Panc1 (cell line): ENCODE results near the gene LUZP2.

ENCODE experiments used
- CTCF ChIP-seq: fragments of 450-650 bp; IDR thresholded peaks from 2 replicates; pipeline ENCODE4 v1.5.1; 2017; ENCODE audit warnings: mild to moderate bottlenecking
- REST ChIP-seq, 2 experiments: IDR thresholded peaks; 2 replicates each; pipeline ENCODE4 v1.6.1; 2011 to 2012; ENCODE audit warnings: low read depth in 2 of 2, control low read depth in 1 of 2, low read length in 1 of 2, mild to moderate bottlenecking in 1 of 2, moderate library complexity in 1 of 2; ENCODE audit not compliant: insufficient read depth in 1 of 2
- SIN3A ChIP-seq: IDR thresholded peaks from 2 replicates; pipeline ENCODE4 v1.6.1; 2012; ENCODE audit warnings: low read depth, mild to moderate bottlenecking, low read length, moderate library complexity, borderline replicate concordance; ENCODE audit not compliant: insufficient read depth
- TCF7L2 ChIP-seq: IDR thresholded peaks from 2 replicates; pipeline ENCODE4 v1.6.1; 2011; ENCODE audit warnings: mild to moderate bottlenecking, low read depth, low read length, inconsistent platforms

- no peak for TF ChIP-seq CTCF
- no peak for TF ChIP-seq REST (IDR thresholded peaks at IDR 0.05; ENCODE audit: insufficient read depth in 1 of 2, low read depth in 2 of 2, low read length in 1 of 2)
- no peak for TF ChIP-seq SIN3A
- no peak for TF ChIP-seq TCF7L2
Observed at GRCh38 chr11:24598641-24599040, 101.8 kb downstream of the LUZP2 start.
